ENCODE data around the gene ABCC11. TPM values are rescaled to one million over a fixed set of nuclear protein-coding genes. Genes with fewer than 3 reads are reported as not detected.

The ABCC11 gene
- total RNA-seq, 2 donors from 2014 or later = not detected

DNA sequence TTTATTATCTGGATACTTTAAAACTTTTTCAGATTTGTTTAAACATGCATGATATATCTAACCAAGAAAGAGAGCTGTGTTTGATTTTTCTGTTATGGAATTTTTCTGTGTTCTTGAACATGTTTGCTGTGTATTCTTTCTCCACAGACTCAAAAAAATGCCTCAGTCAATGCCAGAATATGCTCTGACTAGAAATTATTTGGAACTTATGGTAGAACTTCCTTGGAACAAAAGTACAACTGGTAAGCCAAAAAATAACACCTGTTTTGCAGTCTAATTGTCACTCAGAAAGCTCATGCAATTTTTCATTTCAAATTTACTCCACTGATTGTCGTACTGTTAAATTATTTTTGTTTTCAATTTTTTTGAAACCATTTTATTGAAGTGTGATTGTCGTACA is 15.3 kb upstream of the ABCC11 start:
- no peak overlapping the region for H3K4me3 ChIP-seq
- peaks cover 53% of the 10 kb centered on the region for H3K36me3 ChIP-seq
- DNase-seq (ENCODE audit: low spot score) = no peak
- no peaks in the 10 kb centered on the region for H3K9me3 ChIP-seq
- H3K4me1 ChIP-seq = no peaks in the 10 kb centered on the region
- H3K27ac ChIP-seq = no peak overlapping the region
- TF ChIP-seq, protein P1, sequence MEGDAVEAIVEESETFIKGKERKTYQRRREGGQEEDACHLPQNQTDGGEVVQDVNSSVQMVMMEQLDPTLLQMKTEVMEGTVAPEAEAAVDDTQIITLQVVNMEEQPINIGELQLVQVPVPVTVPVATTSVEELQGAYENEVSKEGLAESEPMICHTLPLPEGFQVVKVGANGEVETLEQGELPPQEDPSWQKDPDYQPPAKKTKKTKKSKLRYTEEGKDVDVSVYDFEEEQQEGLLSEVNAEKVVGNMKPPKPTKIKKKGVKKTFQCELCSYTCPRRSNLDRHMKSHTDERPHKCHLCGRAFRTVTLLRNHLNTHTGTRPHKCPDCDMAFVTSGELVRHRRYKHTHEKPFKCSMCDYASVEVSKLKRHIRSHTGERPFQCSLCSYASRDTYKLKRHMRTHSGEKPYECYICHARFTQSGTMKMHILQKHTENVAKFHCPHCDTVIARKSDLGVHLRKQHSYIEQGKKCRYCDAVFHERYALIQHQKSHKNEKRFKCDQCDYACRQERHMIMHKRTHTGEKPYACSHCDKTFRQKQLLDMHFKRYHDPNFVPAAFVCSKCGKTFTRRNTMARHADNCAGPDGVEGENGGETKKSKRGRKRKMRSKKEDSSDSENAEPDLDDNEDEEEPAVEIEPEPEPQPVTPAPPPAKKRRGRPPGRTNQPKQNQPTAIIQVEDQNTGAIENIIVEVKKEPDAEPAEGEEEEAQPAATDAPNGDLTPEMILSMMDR (IDR thresholded peaks at IDR 0.05) = no peak
- H3K27me3 ChIP-seq = no peaks in the 10 kb centered on the region

DNA sequence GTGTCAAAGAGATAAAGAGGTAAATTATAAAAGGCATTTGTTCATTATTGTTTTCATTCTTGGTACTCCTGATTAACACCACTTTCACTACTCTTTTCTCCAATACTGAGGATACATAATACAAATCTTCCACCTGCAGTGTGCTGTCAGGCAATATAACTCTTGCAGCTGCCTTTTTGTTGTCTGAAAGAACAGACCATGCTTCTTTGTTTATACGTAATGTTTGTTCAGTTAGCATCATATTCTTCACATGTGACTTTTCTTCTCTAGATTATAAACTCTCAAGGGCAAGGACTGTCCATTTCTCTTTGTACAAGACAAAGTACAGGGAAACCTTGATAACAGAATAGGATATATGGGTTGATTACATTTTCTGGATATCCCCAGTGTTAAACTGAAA is 14.2 kb upstream of the ABCC11 start:
- Histone ChIP-seq H3K4me1 (no peaks in the 10 kb centered on the region), H3K36me3 (peaks cover 59% of the 10 kb centered on the region), H3K27me3 (no peaks in the 10 kb centered on the region), H3K9me3 (no peaks in the 10 kb centered on the region), H3K4me3 (no peak overlapping the region), H3K27ac (no peak overlapping the region)
- DNase-seq (ENCODE audit: low spot score) = no peak
- TF ChIP-seq, protein P1 (IDR thresholded peaks at IDR 0.05) = no peak

DNA sequence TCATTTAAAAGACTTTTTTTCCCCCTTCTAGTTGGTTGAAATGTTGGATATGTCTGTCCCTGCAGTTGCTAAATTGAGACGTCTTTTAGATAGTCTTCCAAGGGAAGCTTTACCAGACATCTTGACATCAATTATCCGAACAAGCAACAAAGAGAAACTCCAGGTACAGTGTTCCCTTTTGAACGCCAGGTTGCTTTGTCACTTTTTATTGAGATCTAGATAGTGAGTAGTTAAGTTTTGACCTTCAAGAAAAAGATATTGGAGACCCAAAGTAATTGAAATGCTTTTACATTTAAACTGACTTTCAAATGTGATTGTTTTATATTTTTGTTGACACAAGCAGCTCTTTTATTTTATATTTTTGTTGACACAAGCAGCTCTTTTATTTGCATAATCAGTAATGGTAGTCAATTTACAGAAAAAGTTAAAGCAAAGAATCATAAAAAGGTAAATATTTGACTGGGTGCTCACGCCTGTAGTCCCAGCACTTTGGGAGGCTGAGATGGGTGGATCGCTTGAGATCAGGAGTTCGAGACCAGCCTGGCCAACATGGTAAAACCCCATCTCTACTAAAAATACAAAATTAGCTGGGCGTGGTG is 9.3 kb upstream of the ABCC11 start:
- TF ChIP-seq, protein P1 (IDR thresholded peaks at IDR 0.05) = no peak
- H3K36me3 ChIP-seq = peaks cover 72% of the 10 kb centered on the region
- H3K4me3 ChIP-seq = no peak overlapping the region
- no peaks in the 10 kb centered on the region for H3K9me3 ChIP-seq
- no peak overlapping the region for H3K27ac ChIP-seq
- H3K4me1 ChIP-seq = no peaks in the 10 kb centered on the region
- no peak for DNase-seq (ENCODE audit: low spot score)
- no peaks in the 10 kb centered on the region for H3K27me3 ChIP-seq

DNA sequence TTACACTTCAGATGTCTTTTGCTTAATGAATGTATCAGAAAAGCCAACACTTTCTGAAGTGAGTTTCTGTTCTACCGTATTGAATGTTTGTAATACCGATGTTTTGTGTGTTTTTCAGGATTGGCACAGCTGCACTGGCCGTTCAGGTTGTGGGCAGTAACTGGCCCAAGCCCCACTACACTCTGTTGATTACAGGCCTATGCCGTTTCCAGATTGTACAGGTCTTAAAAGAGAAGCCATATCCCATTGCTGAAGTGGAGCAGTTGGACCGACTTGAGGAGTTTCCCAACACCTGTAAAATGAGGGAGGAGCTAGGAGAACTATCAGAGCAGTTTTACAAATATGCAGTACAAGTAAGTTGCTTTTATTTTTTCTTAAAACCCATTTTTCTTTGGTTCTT is 4.7 kb upstream of the ABCC11 start:
- Histone ChIP-seq H3K9me3 (no peaks in the 10 kb centered on the region), H3K4me1 (peaks cover 0 to 8% of the 10 kb centered on the region in 2 donors), H3K27ac (no peak overlapping the region), H3K36me3 (peaks cover 32% of the 10 kb centered on the region), H3K27me3 (no peaks in the 10 kb centered on the region), H3K4me3 (no peak overlapping the region)
- DNase-seq (ENCODE audit: low spot score) = no peak
- TF ChIP-seq, protein P1 (IDR thresholded peaks at IDR 0.05) = no peak

DNA sequence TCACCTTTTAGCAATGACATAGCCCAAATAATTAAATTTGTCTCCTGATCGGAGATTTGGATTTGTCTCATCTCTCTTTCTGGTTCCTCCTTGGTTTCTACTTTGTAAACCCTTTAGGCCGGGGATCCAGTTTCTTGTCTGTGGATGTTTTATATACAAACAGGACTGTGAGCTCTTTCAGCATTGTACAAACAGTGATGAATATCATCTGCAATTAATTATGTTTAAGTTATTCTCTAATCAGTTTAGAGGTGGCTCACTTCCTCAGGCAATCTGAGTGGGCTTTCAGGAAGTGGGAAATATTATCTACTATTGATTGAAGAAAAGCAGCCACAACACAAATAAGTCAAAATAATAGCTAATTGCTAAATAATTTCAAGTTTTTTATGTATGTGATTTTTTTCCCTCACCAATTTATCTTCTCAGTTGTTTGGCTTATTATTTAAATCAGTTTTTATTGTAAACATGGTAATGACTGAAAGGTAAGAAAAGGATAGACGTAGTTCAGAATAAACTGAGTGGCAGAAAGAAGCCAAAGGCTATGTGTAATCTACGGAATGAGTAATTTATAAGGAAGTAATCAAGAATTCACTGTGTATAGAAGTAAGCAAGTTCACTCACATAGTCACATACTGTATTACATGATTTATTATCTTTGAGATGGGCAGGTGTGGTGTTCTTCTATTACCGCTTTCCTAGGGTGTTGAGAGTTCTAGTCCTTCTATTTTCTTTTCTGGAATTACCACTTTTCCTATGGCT is 3.4 kb upstream of the ABCC11 start:
- peaks cover 0 to 21% of the 10 kb centered on the region in 2 donors for H3K4me1 ChIP-seq
- H3K36me3 ChIP-seq = peaks cover 28% of the 10 kb centered on the region
- H3K27ac ChIP-seq = no peak overlapping the region
- no peak for DNase-seq (ENCODE audit: low spot score)
- TF ChIP-seq, protein P1 (IDR thresholded peaks at IDR 0.05) = no peak
- H3K27me3 ChIP-seq = no peaks in the 10 kb centered on the region
- H3K9me3 ChIP-seq = no peaks in the 10 kb centered on the region
- H3K4me3 ChIP-seq = no peak overlapping the region
